Measurements from ENCODE around the gene UBE3C. TPM values are rescaled to one million over a fixed set of nuclear protein-coding genes. Genes with fewer than 3 reads are reported as not detected.
"Not testable (repeated sequence)": the region's sequence is repeated elsewhere in the genome, so short reads cannot be mapped to it uniquely, and the experiment has no call there.

The UBE3C gene
- total RNA-seq, 4 donors from 2014 or later = 47.9 to 91.8 (median 66.2) TPM

DNA sequence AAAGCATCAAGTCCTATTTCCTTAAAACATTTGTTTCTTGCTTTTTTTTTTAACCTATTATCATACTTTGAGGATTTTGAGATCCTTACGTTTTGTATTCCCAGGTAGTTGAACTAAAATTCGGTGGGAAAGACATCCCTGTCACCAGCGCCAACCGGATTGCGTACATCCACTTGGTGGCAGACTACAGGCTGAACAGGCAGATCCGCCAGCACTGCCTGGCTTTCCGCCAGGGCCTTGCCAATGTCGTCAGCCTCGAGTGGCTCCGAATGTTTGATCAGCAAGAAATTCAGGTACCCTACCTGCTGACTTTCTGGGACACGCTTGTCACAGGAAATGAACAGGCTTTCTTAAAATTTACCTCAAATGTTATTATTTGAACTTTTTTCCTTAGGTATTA is 115.1 kb downstream of the UBE3C start:
- TF ChIP-seq, protein P1, sequence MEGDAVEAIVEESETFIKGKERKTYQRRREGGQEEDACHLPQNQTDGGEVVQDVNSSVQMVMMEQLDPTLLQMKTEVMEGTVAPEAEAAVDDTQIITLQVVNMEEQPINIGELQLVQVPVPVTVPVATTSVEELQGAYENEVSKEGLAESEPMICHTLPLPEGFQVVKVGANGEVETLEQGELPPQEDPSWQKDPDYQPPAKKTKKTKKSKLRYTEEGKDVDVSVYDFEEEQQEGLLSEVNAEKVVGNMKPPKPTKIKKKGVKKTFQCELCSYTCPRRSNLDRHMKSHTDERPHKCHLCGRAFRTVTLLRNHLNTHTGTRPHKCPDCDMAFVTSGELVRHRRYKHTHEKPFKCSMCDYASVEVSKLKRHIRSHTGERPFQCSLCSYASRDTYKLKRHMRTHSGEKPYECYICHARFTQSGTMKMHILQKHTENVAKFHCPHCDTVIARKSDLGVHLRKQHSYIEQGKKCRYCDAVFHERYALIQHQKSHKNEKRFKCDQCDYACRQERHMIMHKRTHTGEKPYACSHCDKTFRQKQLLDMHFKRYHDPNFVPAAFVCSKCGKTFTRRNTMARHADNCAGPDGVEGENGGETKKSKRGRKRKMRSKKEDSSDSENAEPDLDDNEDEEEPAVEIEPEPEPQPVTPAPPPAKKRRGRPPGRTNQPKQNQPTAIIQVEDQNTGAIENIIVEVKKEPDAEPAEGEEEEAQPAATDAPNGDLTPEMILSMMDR (IDR thresholded peaks at IDR 0.05) = peak in 1 of 5 experiments; percentile 16
- TF ChIP-seq POLR2A (IDR thresholded peaks at IDR 0.05) = no peak
- TF ChIP-seq EP300 (IDR thresholded peaks at IDR 0.05; ENCODE audit: low read depth) = no peak
- in situ Hi-C loops (cut with MboI; ENCODE audit: low pct_ligation_motif_present in 1 of 4, low pct_unique_long_range_greater_than_20kb in 1 of 4, low sequenced_read_pairs in 3 of 4) = no loop called here
- H3K36me3 ChIP-seq = peaks cover 0 to 44% (median 19%) of the 10 kb centered on the region in 4 donors
- no peaks in the 10 kb centered on the region for H3K4me1 ChIP-seq
- H3K27me3 ChIP-seq = no peaks in the 10 kb centered on the region
- H3K27ac ChIP-seq = no peak overlapping the region
- H3K4me3 ChIP-seq = no peak overlapping the region
- WGBS, 2 donors (ENCODE audit: low coverage in 1 of 2) = 72 to 80% methylated on average over 3 to 11 of the region's 11 CpGs
- peak; percentile 65 for DNase-seq
- no peaks in the 10 kb centered on the region for H3K9me3 ChIP-seq
- intact Hi-C loops (cut with DNase I; ENCODE audit: low total_unique reads) = no loop called here

DNA sequence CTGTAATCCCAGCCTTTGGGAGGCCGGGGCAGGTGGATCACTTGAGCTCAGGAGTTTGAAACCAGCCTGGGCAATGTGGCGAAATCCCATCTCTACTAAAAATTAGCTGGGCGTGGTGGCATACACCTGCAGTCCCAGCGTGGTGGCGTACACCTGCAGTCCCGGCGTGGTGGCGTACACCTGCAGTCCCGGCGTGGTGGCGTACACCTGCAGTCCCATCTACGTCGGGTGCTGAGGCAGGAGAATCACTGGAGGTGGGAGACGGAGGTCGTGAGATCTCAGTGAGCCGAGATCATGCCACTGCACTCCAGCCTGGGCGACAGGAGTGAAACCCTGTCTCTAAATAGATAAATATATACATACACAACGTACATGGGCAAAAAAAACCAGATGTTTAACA is 116.1 kb downstream of the UBE3C start:
- DNase-seq; in situ Hi-C loops (cut with MboI; ENCODE audit: low pct_ligation_motif_present in 1 of 4, low pct_unique_long_range_greater_than_20kb in 1 of 4, low sequenced_read_pairs in 3 of 4); H3K27ac ChIP-seq; H3K4me3 ChIP-seq; H3K9me3 ChIP-seq; H3K27me3 ChIP-seq; intact Hi-C loops (cut with DNase I; ENCODE audit: low total_unique reads); H3K4me1 ChIP-seq: not testable (repeated sequence)
- WGBS, 2 donors (ENCODE audit: low coverage in 1 of 2) = 91 to 100% methylated on average over 6 to 18 of the region's 18 CpGs
- peaks cover 0 to 47% (median 22%) of the 10 kb centered on the region in 4 donors for H3K36me3 ChIP-seq

DNA sequence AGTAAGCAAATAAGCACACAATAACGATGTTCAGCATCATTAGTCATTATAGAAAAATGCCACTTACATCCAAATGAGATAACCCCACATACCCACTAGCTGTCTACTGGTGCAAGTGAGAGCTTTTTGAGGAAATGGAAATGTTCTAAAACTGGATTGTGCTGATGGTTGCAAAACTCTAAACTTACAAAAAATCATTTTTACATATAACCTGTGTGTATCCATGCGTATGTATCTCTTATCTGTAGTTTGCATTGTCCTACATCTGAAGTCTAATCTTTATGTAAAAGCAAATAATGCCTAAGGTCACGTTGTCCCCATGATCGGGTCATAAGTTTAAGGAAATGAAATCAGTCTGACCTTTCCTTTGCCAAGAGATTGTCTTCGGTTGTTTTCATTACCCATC is 116.5 kb downstream of the UBE3C start:
- in situ Hi-C loops (cut with MboI; ENCODE audit: low pct_ligation_motif_present in 1 of 4, low pct_unique_long_range_greater_than_20kb in 1 of 4, low sequenced_read_pairs in 3 of 4) = no loop called here
- Histone ChIP-seq H3K9me3 (no peaks in the 10 kb centered on the region), H3K4me1 (no peaks in the 10 kb centered on the region), H3K27ac (no peak overlapping the region), H3K36me3 (peaks cover 0 to 49% (median 22%) of the 10 kb centered on the region in 4 donors), H3K4me3 (no peak overlapping the region), H3K27me3 (no peaks in the 10 kb centered on the region)
- WGBS, 2 donors (ENCODE audit: low coverage in 1 of 2) = 61% methylated on average over 5 of the region's 5 CpGs
- TF ChIP-seq POLR2A (IDR thresholded peaks at IDR 0.05) (no peak), POLR2AphosphoS5 (IDR thresholded peaks at IDR 0.05) (no peak), EP300 (IDR thresholded peaks at IDR 0.05; ENCODE audit: low read depth) (no peak)
- TF ChIP-seq, protein P1 (IDR thresholded peaks at IDR 0.05) = no peak
- intact Hi-C loops (cut with DNase I; ENCODE audit: low total_unique reads) = no loop called here
- DNase-seq = no peak

DNA sequence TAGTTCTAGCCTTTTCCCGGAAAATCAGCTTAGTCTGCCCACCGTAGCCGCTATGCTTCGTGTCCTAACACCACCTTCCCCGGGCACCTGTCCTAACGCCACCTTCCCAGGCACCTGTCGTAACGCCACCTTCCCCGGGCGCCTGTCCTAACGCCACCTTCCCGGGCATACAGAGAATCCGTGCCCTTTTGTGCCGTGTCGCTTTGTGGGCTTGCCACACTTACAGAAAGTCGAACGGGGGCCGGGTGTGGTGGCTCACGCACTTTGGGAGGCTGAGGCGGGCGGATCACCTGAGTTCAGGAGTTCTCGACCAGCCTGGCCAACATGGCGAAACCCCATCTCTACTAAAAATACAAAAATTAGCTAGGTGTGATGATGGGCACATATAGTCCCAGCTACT is 124.4 kb downstream of the UBE3C start:
- intact Hi-C loops (cut with DNase I; ENCODE audit: low total_unique reads) (no loop called here), in situ Hi-C loops (cut with MboI; ENCODE audit: low pct_ligation_motif_present in 1 of 4, low pct_unique_long_range_greater_than_20kb in 1 of 4, low sequenced_read_pairs in 3 of 4) (no loop called here)
- Histone ChIP-seq H3K36me3 (peaks cover 0 to 49% (median 9%) of the 10 kb centered on the region in 4 donors), H3K9me3 (no peaks in the 10 kb centered on the region), H3K4me1 (no peaks in the 10 kb centered on the region), H3K27ac (no peak overlapping the region), H3K4me3 (no peak overlapping the region), H3K27me3 (no peaks in the 10 kb centered on the region)
- WGBS, 2 donors (ENCODE audit: low coverage in 1 of 2) = 96 to 98% methylated on average over 17 to 23 of the region's 23 CpGs
- DNase-seq = no peak
- TF ChIP-seq POLR2A (IDR thresholded peaks at IDR 0.05) (no peak), POLR2AphosphoS5 (IDR thresholded peaks at IDR 0.05) (no peak), EP300 (IDR thresholded peaks at IDR 0.05; ENCODE audit: low read depth) (no peak)
- TF ChIP-seq, protein P1 (IDR thresholded peaks at IDR 0.05) = no peak

DNA sequence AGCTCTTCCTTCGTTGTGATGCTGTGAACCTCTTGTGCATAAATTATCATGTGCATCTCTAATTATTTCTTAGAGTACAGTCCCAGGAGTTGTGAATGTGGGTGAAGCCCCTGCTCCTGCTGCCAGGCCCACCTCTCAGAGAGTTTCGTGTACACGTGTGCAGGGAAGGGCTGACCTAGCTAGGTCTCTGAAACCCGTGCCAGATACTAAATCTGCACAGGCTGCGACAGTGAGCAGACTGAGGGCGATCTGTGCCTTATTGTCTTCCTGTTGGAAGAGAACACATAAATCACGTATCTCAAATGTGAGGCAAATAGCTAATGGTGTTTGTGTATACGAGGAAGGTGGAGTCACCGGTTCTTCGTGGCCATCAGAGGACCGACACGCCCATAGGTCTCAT is 126.3 kb downstream of the UBE3C start:
- Histone ChIP-seq H3K4me3 (no peak overlapping the region), H3K36me3 (peaks cover 0 to 35% (median 5%) of the 10 kb centered on the region in 4 donors), H3K9me3 (no peaks in the 10 kb centered on the region), H3K27me3 (no peaks in the 10 kb centered on the region), H3K27ac (no peak overlapping the region), H3K4me1 (no peaks in the 10 kb centered on the region)
- no peak for DNase-seq
- in situ Hi-C loops (cut with MboI; ENCODE audit: low pct_ligation_motif_present in 1 of 4, low pct_unique_long_range_greater_than_20kb in 1 of 4, low sequenced_read_pairs in 3 of 4) = no loop called here
- 90 to 93% methylated on average over 10 to 12 of the region's 12 CpGs for WGBS, 2 donors (ENCODE audit: low coverage in 1 of 2)
- TF ChIP-seq POLR2AphosphoS5 (IDR thresholded peaks at IDR 0.05) (no peak), POLR2A (IDR thresholded peaks at IDR 0.05) (no peak), EP300 (IDR thresholded peaks at IDR 0.05; ENCODE audit: low read depth) (no peak)
- TF ChIP-seq, protein P1 (IDR thresholded peaks at IDR 0.05) = no peak
- intact Hi-C loops (cut with DNase I; ENCODE audit: low total_unique reads) = no loop called here
